Measurements from ENCODE around the gene CKS1B. TPM values are rescaled to one million over a fixed set of nuclear protein-coding genes. Genes with fewer than 3 reads are reported as not detected.
A peak's percentile ranks its signal among the peaks of the same experiment; 100 is the strongest.

Gene CKS1B
- total and polyA plus RNA-seq, 7 donors, result 10.2 to 104 (median 35.7) TPM

- TF ChIP-seq, protein P1, sequence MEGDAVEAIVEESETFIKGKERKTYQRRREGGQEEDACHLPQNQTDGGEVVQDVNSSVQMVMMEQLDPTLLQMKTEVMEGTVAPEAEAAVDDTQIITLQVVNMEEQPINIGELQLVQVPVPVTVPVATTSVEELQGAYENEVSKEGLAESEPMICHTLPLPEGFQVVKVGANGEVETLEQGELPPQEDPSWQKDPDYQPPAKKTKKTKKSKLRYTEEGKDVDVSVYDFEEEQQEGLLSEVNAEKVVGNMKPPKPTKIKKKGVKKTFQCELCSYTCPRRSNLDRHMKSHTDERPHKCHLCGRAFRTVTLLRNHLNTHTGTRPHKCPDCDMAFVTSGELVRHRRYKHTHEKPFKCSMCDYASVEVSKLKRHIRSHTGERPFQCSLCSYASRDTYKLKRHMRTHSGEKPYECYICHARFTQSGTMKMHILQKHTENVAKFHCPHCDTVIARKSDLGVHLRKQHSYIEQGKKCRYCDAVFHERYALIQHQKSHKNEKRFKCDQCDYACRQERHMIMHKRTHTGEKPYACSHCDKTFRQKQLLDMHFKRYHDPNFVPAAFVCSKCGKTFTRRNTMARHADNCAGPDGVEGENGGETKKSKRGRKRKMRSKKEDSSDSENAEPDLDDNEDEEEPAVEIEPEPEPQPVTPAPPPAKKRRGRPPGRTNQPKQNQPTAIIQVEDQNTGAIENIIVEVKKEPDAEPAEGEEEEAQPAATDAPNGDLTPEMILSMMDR (IDR thresholded peaks at IDR 0.05), result peak in 2 of 4 experiments; percentile 14 to 17
- peak; percentile 37 to 74 for TF ChIP-seq POLR2A (IDR thresholded peaks at IDR 0.05)
- TF ChIP-seq EP300 (IDR thresholded peaks at IDR 0.05), result peak; percentile 3 to 73 (median 47)
- TF ChIP-seq POLR2AphosphoS5 (IDR thresholded peaks at IDR 0.05), result peak; percentile 86 to 90 (median 88)
- H3K36me3 ChIP-seq, result no peaks in the 10 kb centered on the region
Observed at GRCh38 chr1:154937085-154937987, 37.1 kb upstream of the CKS1B start.

DNA sequence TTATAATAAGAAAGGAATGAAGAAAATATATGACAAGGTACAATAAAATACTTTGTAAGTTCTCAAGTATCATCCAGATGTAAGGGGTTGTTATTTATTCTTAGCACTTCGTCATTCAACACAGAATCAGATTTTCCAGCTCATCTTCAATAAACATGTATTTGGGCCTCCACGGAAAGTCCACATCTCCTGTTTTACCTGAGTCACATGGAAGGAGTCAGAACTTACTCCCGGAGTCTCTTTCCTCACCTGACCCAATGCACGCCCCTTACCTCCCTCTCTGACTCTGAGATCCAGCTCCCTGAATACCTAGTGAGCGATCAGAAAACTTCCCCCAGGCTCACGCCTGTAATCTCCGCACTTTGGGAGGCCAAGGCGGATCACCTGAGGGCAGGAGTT lies 36.5 kb upstream of the CKS1B start:
- no peak for DNase-seq
- Histone ChIP-seq H3K4me3 (peak overlapping the region in 3 of 4 donors; percentile 66 to 80 (median 74)), H3K27me3 (no peaks in the 10 kb centered on the region), H3K36me3 (no peaks in the 10 kb centered on the region), H3K4me1 (peaks cover 0 to 49% (median 28%) of the 10 kb centered on the region in 4 donors), H3K9me3 (no peaks in the 10 kb centered on the region), H3K27ac (peak overlapping the region; percentile 90 to 98 (median 96))
- intact Hi-C loops (cut with DNase I), result loop anchor here (1.0 to 2.0 kb wide), 3 partner anchors 36 to 379 kb away; partner anchors contain the start of genes CKS1B and UBE2Q1
- TF ChIP-seq POLR2AphosphoS5 (IDR thresholded peaks at IDR 0.05) (no peak), POLR2A (IDR thresholded peaks at IDR 0.05) (no peak), EP300 (IDR thresholded peaks at IDR 0.05) (no peak)
- TF ChIP-seq, protein P1 (IDR thresholded peaks at IDR 0.05), result no peak
- 80 to 87% methylated on average over 8 of the region's 8 CpGs for WGBS, 2 donors

More at GRCh38 chr1:154937085-154937987, 37.1 kb upstream of the CKS1B start:
- DNase-seq, result peak; percentile 97
- WGBS, 2 donors, result 0 to 1% methylated on average over 36 of the region's 36 CpGs
- Histone ChIP-seq H3K4me3 (peak overlapping the region; percentile 66 to 80 (median 70)), H3K27me3 (no peaks in the 10 kb centered on the region), H3K4me1 (peaks cover 0 to 45% (median 28%) of the 10 kb centered on the region in 4 donors), H3K9me3 (no peaks in the 10 kb centered on the region), H3K27ac (peak overlapping the region; percentile 90 to 98 (median 96))
- intact Hi-C loops (cut with DNase I), result loop anchor here (1.0 to 2.0 kb wide), 3 partner anchors 37 to 379 kb away; partner anchors contain the start of genes CKS1B and UBE2Q1

DNA sequence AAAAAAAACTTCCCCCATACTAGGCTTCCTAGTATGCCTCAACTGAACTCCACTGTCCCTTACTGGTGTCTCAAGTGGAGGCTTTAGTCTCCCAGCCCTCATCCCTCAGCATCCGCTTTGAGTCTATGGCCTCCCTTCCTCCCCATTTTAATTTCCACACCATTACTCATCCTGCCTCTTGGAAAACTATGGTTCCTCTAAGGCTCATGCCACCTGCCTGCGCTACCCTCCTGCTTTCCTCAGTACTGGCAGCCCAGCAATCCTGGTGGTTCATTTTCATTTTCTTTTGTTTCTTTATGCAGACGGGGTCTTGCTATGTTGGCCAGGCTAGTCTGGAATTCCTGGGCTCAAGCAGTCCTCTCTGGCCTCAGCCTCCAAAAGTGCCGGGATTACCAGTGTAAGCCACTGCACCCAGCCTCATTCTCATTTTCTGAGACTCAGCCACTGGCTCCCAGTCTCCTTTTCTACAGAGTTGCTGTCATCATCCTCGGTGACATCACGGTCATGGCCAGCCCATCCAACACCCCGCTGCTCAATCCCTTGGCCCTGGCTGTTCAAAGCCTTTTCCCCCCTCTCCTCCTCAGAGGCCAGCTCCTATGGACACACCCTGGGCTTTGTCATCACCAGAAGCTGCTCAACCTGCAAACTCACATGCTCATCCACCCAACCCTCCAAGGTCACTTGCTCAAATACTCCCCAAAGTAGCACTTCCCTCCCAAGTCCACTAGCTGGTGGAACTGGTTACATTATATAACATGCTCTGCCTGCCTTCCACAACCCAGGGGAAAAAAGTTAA lies 35.7 kb upstream of the CKS1B start:
- Histone ChIP-seq H3K27me3 (no peaks in the 10 kb centered on the region), H3K36me3 (no peaks in the 10 kb centered on the region), H3K4me3 (no peak overlapping the region), H3K9me3 (no peaks in the 10 kb centered on the region), H3K27ac (peak overlapping the region; percentile 90 to 98 (median 96)), H3K4me1 (peaks cover 0 to 49% (median 30%) of the 10 kb centered on the region in 4 donors)
- WGBS, 2 donors, result 95 to 96% methylated on average over 7 of the region's 7 CpGs
- intact Hi-C loops (cut with DNase I), result no loop called here
- DNase-seq, result no peak
- TF ChIP-seq POLR2A (IDR thresholded peaks at IDR 0.05) (no peak), EP300 (IDR thresholded peaks at IDR 0.05) (no peak), POLR2AphosphoS5 (IDR thresholded peaks at IDR 0.05) (no peak)
- TF ChIP-seq, protein P1 (IDR thresholded peaks at IDR 0.05), result no peak

DNA sequence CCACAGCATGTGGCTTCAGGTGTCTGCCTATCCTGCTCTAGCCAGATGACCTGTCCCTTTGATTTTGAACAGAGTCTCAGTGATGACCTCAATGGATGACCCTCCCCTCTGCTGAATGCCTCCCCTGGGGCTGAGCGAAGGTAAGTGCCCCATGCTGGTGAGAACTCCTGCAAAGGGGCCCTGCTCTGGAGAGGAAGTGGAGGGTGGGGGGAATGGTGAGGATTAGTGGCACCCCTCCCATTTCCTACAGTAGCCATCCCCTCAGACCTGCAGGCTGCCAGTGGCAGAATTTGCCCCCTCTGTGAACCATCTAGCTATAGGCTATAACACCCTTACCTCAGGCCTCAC lies 34.3 kb upstream of the CKS1B start:
- no peak for DNase-seq
- intact Hi-C loops (cut with DNase I), result no loop called here
- H3K4me1 ChIP-seq, result peaks cover 0 to 53% (median 33%) of the 10 kb centered on the region in 4 donors
- H3K36me3 ChIP-seq, result peaks cover 0 to 12% (median 3%) of the 10 kb centered on the region in 4 donors
- no peaks in the 10 kb centered on the region for H3K9me3 ChIP-seq
- no peaks in the 10 kb centered on the region for H3K27me3 ChIP-seq
- no peak overlapping the region for H3K4me3 ChIP-seq
- WGBS, 2 donors, result 77 to 98% methylated on average over 1 of the region's 1 CpG
- TF ChIP-seq POLR2AphosphoS5 (IDR thresholded peaks at IDR 0.05) (no peak), EP300 (IDR thresholded peaks at IDR 0.05) (no peak), POLR2A (IDR thresholded peaks at IDR 0.05) (no peak)
- TF ChIP-seq, protein P1 (IDR thresholded peaks at IDR 0.05), result no peak
- peak overlapping the region in 3 of 4 donors; percentile 25 to 98 (median 90) for H3K27ac ChIP-seq

All from sigmoid colon (tissue), 7 donors.